ENCODE data around the gene IQCE. TPM values are rescaled to one million over a fixed set of nuclear protein-coding genes. Genes with fewer than 3 reads are reported as not detected.

IQCE gene
- total RNA-seq, 1 donor from 2014 or later = 17.0 TPM

DNA sequence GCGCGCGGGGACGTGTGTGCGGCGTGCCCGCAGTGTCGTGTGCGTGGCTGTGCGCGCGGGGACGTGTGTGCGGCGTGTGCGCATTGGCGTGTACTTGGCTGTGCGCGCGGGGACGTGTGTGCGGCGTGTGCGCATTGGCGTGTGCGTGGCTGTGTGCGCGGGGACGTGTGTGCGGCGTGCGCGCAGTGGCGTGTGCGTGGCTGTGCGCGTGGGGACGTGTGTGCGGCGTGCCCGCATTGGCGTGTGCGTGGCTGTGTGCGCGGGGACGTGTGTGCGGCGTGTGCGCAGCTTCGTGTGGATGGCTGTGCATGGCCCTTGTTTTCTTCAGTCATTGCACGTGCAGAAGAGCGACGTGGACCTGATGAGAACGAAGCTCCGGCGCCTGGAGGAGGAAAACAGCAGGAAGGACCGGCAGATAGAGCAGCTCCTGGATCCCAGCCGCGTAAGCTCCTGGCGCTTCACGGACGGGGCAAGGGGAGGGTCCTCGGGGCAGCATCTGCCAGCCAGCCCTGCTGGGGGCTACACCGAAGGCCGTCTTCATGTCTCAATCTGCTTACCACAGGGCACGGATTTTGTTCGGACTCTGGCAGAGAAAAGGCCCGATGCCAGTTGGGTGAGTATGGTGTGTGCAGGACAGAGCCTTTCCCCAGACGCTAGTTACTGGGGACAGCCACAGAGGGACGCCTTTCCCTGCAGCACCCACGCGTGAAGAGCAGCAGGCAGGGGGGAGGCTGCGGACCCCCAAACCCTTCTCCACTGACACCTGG, 19.3 kb downstream of the IQCE start:
- no peak overlapping the region for H3K4me3 Mint-ChIP-seq (ENCODE audit: unreplicated experiment)
- H3K4me1 Mint-ChIP-seq (ENCODE audit: unreplicated experiment) = no peaks in the 10 kb centered on the region
- peaks cover 25% of the 10 kb centered on the region for H3K36me3 Mint-ChIP-seq (ENCODE audit: unreplicated experiment)
- no peaks in the 10 kb centered on the region for H3K27me3 Mint-ChIP-seq (ENCODE audit: unreplicated experiment)
- H3K9me3 Mint-ChIP-seq (ENCODE audit: unreplicated experiment) = no peaks in the 10 kb centered on the region
- no peak for TF ChIP-seq CTCF (IDR thresholded peaks at IDR 0.05)
- no peak overlapping the region for H3K27ac Mint-ChIP-seq (ENCODE audit: unreplicated experiment)
- DNase-seq (ENCODE audit: extremely low spot score, unreplicated experiment) = no peak

DNA sequence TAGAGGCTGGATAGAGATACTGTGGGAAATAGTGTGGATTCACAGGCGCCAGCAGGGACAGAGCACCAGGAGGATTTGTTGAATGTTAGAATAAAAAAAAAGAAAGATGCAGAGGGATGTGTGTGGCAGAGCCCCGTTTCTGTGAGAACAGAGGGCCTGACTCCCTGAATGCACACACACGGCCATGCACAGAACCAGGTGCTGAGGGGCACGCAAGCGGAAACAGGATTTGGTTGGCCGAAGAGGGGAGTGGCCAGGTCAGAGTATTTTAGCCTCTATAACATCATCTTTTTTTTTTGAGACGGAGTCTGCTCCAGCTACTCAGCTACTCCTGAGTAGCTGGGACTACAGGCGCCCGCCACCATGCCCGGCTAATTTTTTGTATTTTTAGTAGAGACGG, 21.9 kb downstream of the IQCE start:
- no peak for TF ChIP-seq CTCF (IDR thresholded peaks at IDR 0.05)
- Mint-ChIP-seq H3K27ac (ENCODE audit: unreplicated experiment) (no peak overlapping the region), H3K27me3 (ENCODE audit: unreplicated experiment) (no peaks in the 10 kb centered on the region), H3K9me3 (ENCODE audit: unreplicated experiment) (no peaks in the 10 kb centered on the region), H3K36me3 (ENCODE audit: unreplicated experiment) (peaks cover 21% of the 10 kb centered on the region), H3K4me3 (ENCODE audit: unreplicated experiment) (no peak overlapping the region), H3K4me1 (ENCODE audit: unreplicated experiment) (no peaks in the 10 kb centered on the region)
- DNase-seq (ENCODE audit: extremely low spot score, unreplicated experiment) = no peak

DNA sequence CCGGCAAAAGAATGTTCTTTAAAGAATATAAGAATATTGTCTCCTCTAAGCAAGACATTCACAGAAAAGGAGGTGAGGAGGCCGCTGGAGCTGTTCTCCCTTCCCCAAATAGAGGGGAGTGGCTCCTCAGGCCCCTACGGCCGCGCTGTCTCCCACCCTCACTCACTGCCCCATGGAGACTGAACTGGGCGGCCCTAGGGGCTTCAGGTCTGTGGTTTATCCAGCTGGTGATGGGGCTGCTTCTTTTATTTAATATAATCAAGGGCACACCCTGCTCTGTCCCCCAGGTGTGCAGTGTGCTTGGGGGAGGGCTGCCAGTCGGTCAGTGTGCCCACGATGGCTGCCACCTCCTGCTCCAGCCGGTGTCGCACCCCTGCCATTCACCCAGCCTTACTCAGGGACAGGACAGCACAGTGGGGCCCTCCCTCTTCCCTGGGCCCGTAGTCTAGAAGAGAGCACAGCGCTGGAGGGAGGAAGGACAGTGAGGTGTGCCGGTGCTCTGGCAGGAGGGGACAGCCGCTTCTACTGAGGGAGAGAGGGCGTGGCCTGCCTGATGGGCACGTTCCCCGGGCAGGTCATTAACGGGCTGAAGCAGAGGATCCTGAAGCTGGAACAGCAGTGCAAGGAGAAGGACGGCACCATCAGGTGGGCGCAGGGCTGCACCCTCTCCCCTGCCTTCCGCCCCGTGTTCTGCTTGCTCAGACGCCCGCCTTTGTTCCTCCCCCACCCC, 23.4 kb downstream of the IQCE start:
- no peak for DNase-seq (ENCODE audit: extremely low spot score, unreplicated experiment)
- no peak for TF ChIP-seq CTCF (IDR thresholded peaks at IDR 0.05)
- H3K4me1 Mint-ChIP-seq (ENCODE audit: unreplicated experiment) = no peaks in the 10 kb centered on the region
- no peaks in the 10 kb centered on the region for H3K27me3 Mint-ChIP-seq (ENCODE audit: unreplicated experiment)
- no peaks in the 10 kb centered on the region for H3K9me3 Mint-ChIP-seq (ENCODE audit: unreplicated experiment)
- no peak overlapping the region for H3K4me3 Mint-ChIP-seq (ENCODE audit: unreplicated experiment)
- no peak overlapping the region for H3K27ac Mint-ChIP-seq (ENCODE audit: unreplicated experiment)
- peaks cover 24% of the 10 kb centered on the region for H3K36me3 Mint-ChIP-seq (ENCODE audit: unreplicated experiment)

- no peak for TF ChIP-seq CTCF (IDR thresholded peaks at IDR 0.05)
- Mint-ChIP-seq H3K27ac (ENCODE audit: unreplicated experiment) (no peak overlapping the region), H3K4me3 (ENCODE audit: unreplicated experiment) (no peak overlapping the region), H3K27me3 (ENCODE audit: unreplicated experiment) (no peaks in the 10 kb centered on the region), H3K4me1 (ENCODE audit: unreplicated experiment) (no peaks in the 10 kb centered on the region), H3K9me3 (ENCODE audit: unreplicated experiment) (no peaks in the 10 kb centered on the region), H3K36me3 (ENCODE audit: unreplicated experiment) (peaks cover 24% of the 10 kb centered on the region)
- DNase-seq (ENCODE audit: extremely low spot score, unreplicated experiment) = no peak
Observed at GRCh38 chr7:2583798-2584580, 25.2 kb downstream of the IQCE start.

GRCh38 chr7:2585446-2585845, 26.7 kb downstream of the IQCE start:
- H3K27ac Mint-ChIP-seq (ENCODE audit: unreplicated experiment) = no peak overlapping the region
- H3K9me3 Mint-ChIP-seq (ENCODE audit: unreplicated experiment) = no peaks in the 10 kb centered on the region
- no peak for DNase-seq (ENCODE audit: extremely low spot score, unreplicated experiment)
- H3K27me3 Mint-ChIP-seq (ENCODE audit: unreplicated experiment) = no peaks in the 10 kb centered on the region
- peaks cover 27% of the 10 kb centered on the region for H3K36me3 Mint-ChIP-seq (ENCODE audit: unreplicated experiment)
- no peaks in the 10 kb centered on the region for H3K4me1 Mint-ChIP-seq (ENCODE audit: unreplicated experiment)
- H3K4me3 Mint-ChIP-seq (ENCODE audit: unreplicated experiment) = no peak overlapping the region
- no peak for TF ChIP-seq CTCF (IDR thresholded peaks at IDR 0.05)
